ENCODE data around the gene NPAT. TPM values are rescaled to one million over a fixed set of nuclear protein-coding genes. Genes with fewer than 3 reads are reported as not detected.

Gene NPAT
- polyA plus RNA-seq, 1 donor (not counting 4 experiments of a cell fraction or from before 2014, with no cell fraction given) = 8.0 TPM

- Histone ChIP-seq H3K4me1 (ENCODE audit: control insufficient read depth, extremely low read depth, insufficient read depth, low read length) (peaks cover 10% of the 10 kb centered on the region), H3K79me2 (ENCODE audit: control insufficient read depth, insufficient read depth, low read length) (peaks cover 78% of the 10 kb centered on the region), H3K36me3 (ENCODE audit: control insufficient read depth in 2 of 2, extremely low read depth in 1 of 2, insufficient read depth in 2 of 2, low read length in 2 of 2) (no peaks in the 10 kb centered on the region), H3K27ac (ENCODE audit: control insufficient read depth, insufficient read depth, low read length) (no peak overlapping the region), H3K9ac (ENCODE audit: control insufficient read depth, extremely low read depth, insufficient read depth, low read length) (no peak overlapping the region), H4K20me1 (ENCODE audit: control insufficient read depth, extremely low read depth, insufficient read depth, low read length) (peaks cover 3% of the 10 kb centered on the region), H3K27me3 (ENCODE audit: control insufficient read depth, extremely low read depth, insufficient read depth, low read length) (no peaks in the 10 kb centered on the region), H3K4me2 (ENCODE audit: control insufficient read depth, extremely low read depth, insufficient read depth, low read depth, low read length) (no peak overlapping the region), H3K4me3 (ENCODE audit: control insufficient read depth in 2 of 3, extremely low read depth in 1 of 3, insufficient read depth in 2 of 3, low read depth in 1 of 3, low read length in 3 of 3) (no peak overlapping the region), H2AFZ (ENCODE audit: control insufficient read depth, low read length) (no peak overlapping the region), H3K9me3 (ENCODE audit: control insufficient read depth, low read depth, low read length) (no peaks in the 10 kb centered on the region), H3K9me1 (ENCODE audit: control insufficient read depth, extremely low read depth, insufficient read depth, low read length) (no peaks in the 10 kb centered on the region)
- dilution Hi-C loops (cut with MboI; ENCODE audit: extremely low pct_ligation_motif_present, low sequenced_read_pairs) = no loop called here
- FAIRE-seq = no peak
- TF ChIP-seq CTCF (optimal IDR thresholded peaks at IDR 0.05 in 1 of 3, IDR thresholded peaks at IDR 0.05 in 1 of 3, conservative IDR thresholded peaks at IDR 0.05 in 1 of 3; ENCODE audit: extremely low read depth in 1 of 3, insufficient read depth in 2 of 3, low read length in 3 of 3) (no peak), EZH2 (IDR thresholded peaks at IDR 0.05; ENCODE audit: low read length) (no peak)
- DNase-seq (ENCODE audit: low read depth, low spot score) = no peak
These were observed 4.0 kb downstream of the NPAT start for GRCh38 chr11:108218455-108218854.

GRCh38 chr11:108216988-108217387 is 5.5 kb downstream of the NPAT start:
- H3K79me2 ChIP-seq (ENCODE audit: control insufficient read depth, insufficient read depth, low read length) = peaks cover 81% of the 10 kb centered on the region
- no peak overlapping the region for H3K4me2 ChIP-seq (ENCODE audit: control insufficient read depth, extremely low read depth, insufficient read depth, low read depth, low read length)
- no peaks in the 10 kb centered on the region for H3K36me3 ChIP-seq (ENCODE audit: control insufficient read depth in 2 of 2, extremely low read depth in 1 of 2, insufficient read depth in 2 of 2, low read length in 2 of 2)
- H2AFZ ChIP-seq (ENCODE audit: control insufficient read depth, low read length) = no peak overlapping the region
- no peak overlapping the region for H3K27ac ChIP-seq (ENCODE audit: control insufficient read depth, insufficient read depth, low read length)
- H3K9ac ChIP-seq (ENCODE audit: control insufficient read depth, extremely low read depth, insufficient read depth, low read length) = no peak overlapping the region
- no peak overlapping the region for H3K4me3 ChIP-seq (ENCODE audit: control insufficient read depth in 2 of 3, extremely low read depth in 1 of 3, insufficient read depth in 2 of 3, low read depth in 1 of 3, low read length in 3 of 3)
- peaks cover 10% of the 10 kb centered on the region for H3K4me1 ChIP-seq (ENCODE audit: control insufficient read depth, extremely low read depth, insufficient read depth, low read length)
- dilution Hi-C loops (cut with MboI; ENCODE audit: extremely low pct_ligation_motif_present, low sequenced_read_pairs) = no loop called here
- DNase-seq (ENCODE audit: low read depth, low spot score) = no peak
- no peaks in the 10 kb centered on the region for H3K9me1 ChIP-seq (ENCODE audit: control insufficient read depth, extremely low read depth, insufficient read depth, low read length)
- no peak for FAIRE-seq
- H3K9me3 ChIP-seq (ENCODE audit: control insufficient read depth, low read depth, low read length) = no peaks in the 10 kb centered on the region
- H3K27me3 ChIP-seq (ENCODE audit: control insufficient read depth, extremely low read depth, insufficient read depth, low read length) = no peaks in the 10 kb centered on the region
- H4K20me1 ChIP-seq (ENCODE audit: control insufficient read depth, extremely low read depth, insufficient read depth, low read length) = peaks cover 3% of the 10 kb centered on the region
- TF ChIP-seq EZH2 (IDR thresholded peaks at IDR 0.05; ENCODE audit: low read length) (no peak), CTCF (optimal IDR thresholded peaks at IDR 0.05 in 1 of 3, IDR thresholded peaks at IDR 0.05 in 1 of 3, conservative IDR thresholded peaks at IDR 0.05 in 1 of 3; ENCODE audit: extremely low read depth in 1 of 3, insufficient read depth in 2 of 3, low read length in 3 of 3) (no peak)

All from keratinocyte (primary cell).